ENCODE results near the gene CPED1. TPM values are rescaled to one million over a fixed set of nuclear protein-coding genes. Genes with fewer than 3 reads are reported as not detected.

CPED1 gene
- total RNA-seq, 1 donor from 2014 or later = 0.26 TPM

- Histone ChIP-seq H3K4me3 (ENCODE audit: low read depth, low read length) (no peak overlapping the region), H3K36me3 (ENCODE audit: control insufficient read depth, insufficient read depth, low read length) (no peaks in the 10 kb centered on the region), H3K27me3 (ENCODE audit: control insufficient read depth, insufficient read depth, low read length) (no peaks in the 10 kb centered on the region)
- peak; percentile 21 for DNase-seq (ENCODE audit: low read depth)
- no peak for TF ChIP-seq CTCF (IDR thresholded peaks at IDR 0.05; ENCODE audit: insufficient read depth, low read length, severe bottlenecking)
- no peak for FAIRE-seq
These were observed 43.5 kb upstream of the CPED1 start for GRCh38 chr7:120944826-120945562.

GRCh38 chr7:120947980-120948379 is 40.5 kb upstream of the CPED1 start:
- TF ChIP-seq CTCF (IDR thresholded peaks at IDR 0.05; ENCODE audit: insufficient read depth, low read length, severe bottlenecking) = no peak
- H3K4me3 ChIP-seq (ENCODE audit: low read depth, low read length) = no peak overlapping the region
- H3K27me3 ChIP-seq (ENCODE audit: control insufficient read depth, insufficient read depth, low read length) = no peaks in the 10 kb centered on the region
- no peaks in the 10 kb centered on the region for H3K36me3 ChIP-seq (ENCODE audit: control insufficient read depth, insufficient read depth, low read length)
- no peak for FAIRE-seq
- DNase-seq (ENCODE audit: low read depth) = no peak

GRCh38 chr7:120949393-120949911 is 39.1 kb upstream of the CPED1 start:
- DNase-seq (ENCODE audit: low read depth) (peak; percentile 8), FAIRE-seq (no peak)
- Histone ChIP-seq H3K4me3 (ENCODE audit: low read depth, low read length) (no peak overlapping the region), H3K36me3 (ENCODE audit: control insufficient read depth, insufficient read depth, low read length) (no peaks in the 10 kb centered on the region), H3K27me3 (ENCODE audit: control insufficient read depth, insufficient read depth, low read length) (no peaks in the 10 kb centered on the region)
- no peak for TF ChIP-seq CTCF (IDR thresholded peaks at IDR 0.05; ENCODE audit: insufficient read depth, low read length, severe bottlenecking)

- no peak for TF ChIP-seq CTCF (IDR thresholded peaks at IDR 0.05; ENCODE audit: insufficient read depth, low read length, severe bottlenecking)
- peak overlapping the region; percentile 24 for H3K4me3 ChIP-seq (ENCODE audit: low read depth, low read length)
- no peak for FAIRE-seq
- H3K27me3 ChIP-seq (ENCODE audit: control insufficient read depth, insufficient read depth, low read length) = no peaks in the 10 kb centered on the region
- H3K36me3 ChIP-seq (ENCODE audit: control insufficient read depth, insufficient read depth, low read length) = no peaks in the 10 kb centered on the region
- no peak for DNase-seq (ENCODE audit: low read depth)
These were observed 38.4 kb upstream of the CPED1 start for GRCh38 chr7:120949998-120950538.

- TF ChIP-seq CTCF (IDR thresholded peaks at IDR 0.05; ENCODE audit: insufficient read depth, low read length, severe bottlenecking) = no peak
- peak within 1 kb of the TSS; percentile 61 for H3K4me3 ChIP-seq (ENCODE audit: low read depth, low read length)
- no peak for FAIRE-seq
These were observed 37.8 kb upstream of the CPED1 start, which contains the start of gene ING3 for GRCh38 chr7:120950539-120951308. Gene ING3, plus strand, starts transcription at chr7:120950777. Its CDS starts 120 bp downstream, at chr7:120950897.

More at GRCh38 chr7:120950539-120951308, 37.8 kb upstream of the CPED1 start, which contains the start of gene ING3:
- no peaks in the 10 kb centered on the region for H3K36me3 ChIP-seq (ENCODE audit: control insufficient read depth, insufficient read depth, low read length)
- DNase-seq (ENCODE audit: low read depth) = peak; percentile 92
- no peaks in the 10 kb centered on the region for H3K27me3 ChIP-seq (ENCODE audit: control insufficient read depth, insufficient read depth, low read length)
